Loucy (cell line): ENCODE data around the gene BCO2.

ENCODE experiments used
- CTCF ChIP-seq: fragments of 200-600 bp; sonication (generic); conservative IDR thresholded peaks from 2 replicates; pipeline ENCODE4 v1.5.1; 2014; ENCODE audit warnings: mild to moderate bottlenecking, antibody characterized with exemption, low read length
- EZH2phosphoT487 ChIP-seq: fragments of 200-600 bp; IDR thresholded peaks from 2 replicates; pipeline ENCODE4 v1.6.1; 2018; ENCODE audit warnings: antibody characterized with exemption, mild to moderate bottlenecking, moderate library complexity, borderline replicate concordance

- TF ChIP-seq CTCF (peak; percentile 80), EZH2phosphoT487 (no peak)
Measured at GRCh38 chr11:112219476-112220232, 44.3 kb downstream of the BCO2 start.
